NCI-H748 (cell line): ENCODE measurements around the gene PWWP2B.

Experiments used
- DNase-seq: peaks from one replicate; lab custom pipeline; 2025; ENCODE audit not compliant: unreplicated experiment; lab: John Stamatoyannopoulos, UW

PWWP2B gene

DNA sequence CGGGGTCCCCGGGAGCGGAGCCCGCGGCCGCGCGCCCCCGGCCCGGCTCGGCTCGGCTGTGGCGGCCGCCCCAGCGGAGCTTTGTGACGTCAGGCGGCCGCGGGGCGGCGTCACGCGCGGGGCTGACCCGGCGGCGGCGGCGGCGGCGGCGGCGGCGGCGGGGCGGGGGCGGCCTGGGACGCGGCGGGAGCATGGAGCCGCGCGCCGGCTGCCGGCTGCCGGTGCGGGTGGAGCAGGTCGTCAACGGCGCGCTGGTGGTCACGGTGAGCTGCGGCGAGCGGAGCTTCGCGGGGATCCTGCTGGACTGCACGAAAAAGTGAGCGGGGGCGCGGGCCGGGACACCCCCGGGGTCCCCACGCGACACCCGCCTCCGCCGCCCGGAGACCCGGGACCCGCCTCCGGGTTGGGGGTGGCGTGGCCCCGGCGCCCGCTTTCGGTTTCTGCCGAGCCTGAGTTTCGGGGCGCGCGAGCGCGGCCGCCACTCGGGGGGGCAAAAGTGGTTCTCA, at the start of gene PWWP2B:
PWWP2B (plus strand) TSS at position 165 of the 506 bp plus-strand sequence; CDS start at position 192, 27 bp downstream.
- DNase-seq = peak; percentile 32

DNA sequence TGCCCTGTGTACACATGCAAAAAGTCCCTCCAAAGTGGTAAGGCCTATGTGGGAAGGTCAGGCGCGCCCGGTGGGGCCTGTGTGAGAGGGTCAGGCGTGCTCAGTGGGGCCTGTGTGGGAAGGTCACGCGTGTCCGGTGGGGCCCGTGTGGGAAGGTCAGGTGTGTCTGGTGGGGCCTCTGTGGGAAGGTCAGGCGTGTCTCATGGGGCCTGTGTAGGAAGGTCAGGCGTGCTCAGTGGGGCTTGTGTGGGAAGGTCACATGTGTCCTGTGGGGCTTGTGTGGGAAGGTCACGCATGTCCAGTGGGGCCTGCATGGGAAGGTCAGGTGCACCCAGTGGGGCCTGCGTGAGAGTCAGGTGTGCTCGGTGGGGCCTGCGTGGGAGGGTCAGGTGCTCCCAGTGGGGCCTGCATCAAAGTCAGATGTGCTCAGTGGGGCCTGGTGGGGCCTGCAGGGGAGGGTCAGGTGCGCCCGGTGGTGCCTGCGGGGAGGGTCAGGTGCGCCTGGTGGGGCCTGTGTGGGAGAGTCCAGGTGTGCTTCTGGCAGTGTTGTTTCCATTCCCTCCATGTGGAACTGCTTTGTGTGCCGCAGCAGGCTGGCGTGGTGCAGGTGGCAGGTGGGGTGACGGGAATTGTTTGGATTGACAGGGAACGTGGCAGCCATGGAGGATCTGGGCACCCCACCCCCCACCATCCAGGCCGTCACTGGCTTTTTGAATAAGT, 49.6 kb upstream of the PWWP2B start:
- DNase-seq = no peak

DNA sequence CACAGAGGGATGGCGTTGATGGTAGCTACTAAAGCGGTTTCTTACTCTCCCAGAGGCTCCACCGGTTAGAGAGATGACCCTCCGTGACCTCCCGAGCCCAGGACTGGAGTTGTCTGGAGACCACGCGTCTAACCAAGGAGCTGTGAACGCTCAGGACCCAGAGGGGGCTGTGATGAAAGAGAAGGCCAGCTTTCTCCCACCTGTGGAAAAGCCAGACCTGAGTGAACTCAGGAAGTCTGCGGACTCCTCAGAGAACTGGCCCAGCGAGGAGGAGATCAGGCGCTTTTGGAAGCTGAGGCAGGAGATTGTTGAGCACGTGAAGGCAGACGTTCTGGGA, 49.1 kb upstream of the PWWP2B start:
- no peak for DNase-seq

DNA sequence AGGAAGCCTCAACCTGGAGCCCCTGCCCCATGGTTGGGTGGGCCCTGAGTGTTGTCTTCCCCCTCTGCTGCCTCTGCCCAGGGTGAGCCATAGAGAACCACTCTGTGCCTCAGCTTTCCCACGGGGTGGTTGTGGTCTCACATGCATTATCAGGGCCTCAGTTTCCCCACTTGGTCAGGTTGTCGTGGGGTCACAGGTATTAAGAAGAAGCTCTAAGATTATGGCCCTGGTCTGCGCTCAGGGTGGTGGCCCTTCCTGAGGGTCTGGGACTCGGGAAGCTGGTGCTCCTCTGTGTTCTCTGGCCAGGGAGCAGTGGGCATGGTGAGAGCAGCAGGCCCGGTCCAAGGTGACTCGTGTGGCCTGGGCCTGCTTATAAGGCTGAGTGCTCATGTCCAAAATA, 47.2 kb upstream of the PWWP2B start:
- no peak for DNase-seq

DNA sequence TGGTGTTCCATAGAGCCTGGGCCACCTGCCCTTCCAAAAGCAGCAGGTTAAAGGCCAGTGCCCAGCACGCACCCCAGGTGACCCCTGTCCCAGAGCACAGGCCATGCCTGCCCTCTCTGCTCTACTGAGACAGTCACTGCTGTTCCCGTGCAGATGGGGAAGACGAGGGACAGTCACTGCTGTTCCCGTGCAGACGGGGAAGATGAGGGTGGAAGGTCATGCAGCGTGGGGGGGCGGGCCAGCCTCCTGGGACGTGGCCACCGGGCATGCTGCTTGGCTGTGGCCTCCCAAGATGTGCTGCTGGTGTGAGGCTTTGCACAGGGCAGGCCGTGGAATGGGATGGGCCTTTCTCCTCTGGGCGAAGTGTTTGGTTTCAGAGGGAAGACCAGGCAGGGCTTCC, 46.6 kb upstream of the PWWP2B start:
- no peak for DNase-seq

DNA sequence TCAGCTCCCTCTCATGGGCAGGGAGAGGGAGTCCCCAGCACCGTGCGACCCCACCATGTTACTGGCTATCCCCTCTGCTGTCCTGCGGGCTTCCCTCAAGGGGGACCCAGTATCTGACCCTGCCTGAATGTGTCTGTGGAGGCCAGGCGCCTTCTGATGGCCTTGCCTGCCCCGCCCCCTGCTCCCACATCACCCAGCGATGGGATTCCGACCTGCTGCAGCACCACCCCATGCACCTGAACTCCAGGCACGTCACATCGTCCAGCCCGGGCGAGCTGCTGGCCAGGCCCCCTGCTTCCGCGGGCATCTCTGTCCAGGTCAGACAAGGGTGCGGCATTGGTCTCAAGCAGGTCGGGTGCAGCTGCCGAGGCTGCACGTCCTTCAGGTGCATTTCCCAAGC, 46.1 kb upstream of the PWWP2B start:
- no peak for DNase-seq

DNA sequence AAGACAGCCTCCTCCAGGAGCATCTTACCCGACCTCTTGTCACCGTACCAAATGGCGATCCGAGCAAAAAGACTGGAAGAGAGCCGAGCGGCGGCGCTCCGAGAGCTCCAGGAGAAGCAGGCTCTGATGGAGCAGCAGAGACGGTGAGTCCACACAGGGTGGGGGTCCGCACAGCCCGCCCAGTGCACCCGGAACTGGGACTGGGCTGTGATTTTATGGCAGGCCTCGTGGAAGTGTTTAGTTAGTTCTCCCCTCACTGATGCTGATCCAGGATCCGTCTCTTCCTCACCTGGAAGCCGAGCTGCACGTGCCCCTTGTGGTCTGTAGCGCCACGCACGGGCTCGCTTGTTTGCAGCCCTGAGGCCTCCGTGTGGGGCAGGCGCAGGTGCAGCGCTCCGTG, 45.4 kb upstream of the PWWP2B start:
- DNase-seq = no peak

DNA sequence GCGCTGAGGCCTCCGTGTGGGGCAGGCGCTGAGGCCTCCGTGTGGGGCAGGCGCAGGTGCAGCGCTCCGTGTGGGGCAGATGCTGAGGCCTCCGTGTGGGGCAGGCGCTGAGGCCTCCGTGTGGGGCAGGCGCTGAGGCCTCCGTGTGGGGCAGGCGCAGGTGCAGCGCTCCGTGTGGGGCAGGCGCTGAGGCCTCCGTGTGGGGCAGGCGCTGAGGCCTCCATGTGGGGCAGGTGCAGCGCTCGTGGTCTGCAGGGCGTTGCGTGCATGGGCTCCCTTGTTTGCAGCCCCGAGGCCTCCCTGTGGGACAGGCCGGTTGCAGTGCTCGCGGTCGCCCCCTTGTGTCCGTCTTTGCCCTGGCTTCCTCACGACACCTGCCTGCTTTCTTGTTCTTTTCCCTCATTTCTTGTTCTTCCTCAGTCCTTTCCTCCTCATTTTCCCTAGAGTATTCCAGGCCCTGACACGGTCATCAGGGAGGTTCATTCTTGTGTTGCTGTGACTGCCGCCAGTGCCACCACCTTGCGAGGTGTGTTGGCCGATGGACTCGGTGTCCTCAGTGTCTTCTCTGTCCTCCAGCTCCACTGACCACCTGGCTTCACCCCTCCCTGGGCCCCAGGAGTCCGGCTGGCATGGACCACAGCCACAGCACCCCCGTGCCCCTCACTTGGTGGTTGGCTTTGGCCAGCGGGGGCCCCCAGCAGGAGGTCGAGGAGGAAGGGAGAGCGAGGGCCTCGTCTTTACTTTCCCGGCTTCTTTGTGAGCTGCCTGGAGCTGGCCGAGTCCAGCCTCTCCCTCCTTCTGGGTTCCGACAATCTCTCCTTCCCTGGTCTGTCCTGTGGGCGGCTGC, 44.3 kb upstream of the PWWP2B start:
- DNase-seq = peak; percentile 28

DNA sequence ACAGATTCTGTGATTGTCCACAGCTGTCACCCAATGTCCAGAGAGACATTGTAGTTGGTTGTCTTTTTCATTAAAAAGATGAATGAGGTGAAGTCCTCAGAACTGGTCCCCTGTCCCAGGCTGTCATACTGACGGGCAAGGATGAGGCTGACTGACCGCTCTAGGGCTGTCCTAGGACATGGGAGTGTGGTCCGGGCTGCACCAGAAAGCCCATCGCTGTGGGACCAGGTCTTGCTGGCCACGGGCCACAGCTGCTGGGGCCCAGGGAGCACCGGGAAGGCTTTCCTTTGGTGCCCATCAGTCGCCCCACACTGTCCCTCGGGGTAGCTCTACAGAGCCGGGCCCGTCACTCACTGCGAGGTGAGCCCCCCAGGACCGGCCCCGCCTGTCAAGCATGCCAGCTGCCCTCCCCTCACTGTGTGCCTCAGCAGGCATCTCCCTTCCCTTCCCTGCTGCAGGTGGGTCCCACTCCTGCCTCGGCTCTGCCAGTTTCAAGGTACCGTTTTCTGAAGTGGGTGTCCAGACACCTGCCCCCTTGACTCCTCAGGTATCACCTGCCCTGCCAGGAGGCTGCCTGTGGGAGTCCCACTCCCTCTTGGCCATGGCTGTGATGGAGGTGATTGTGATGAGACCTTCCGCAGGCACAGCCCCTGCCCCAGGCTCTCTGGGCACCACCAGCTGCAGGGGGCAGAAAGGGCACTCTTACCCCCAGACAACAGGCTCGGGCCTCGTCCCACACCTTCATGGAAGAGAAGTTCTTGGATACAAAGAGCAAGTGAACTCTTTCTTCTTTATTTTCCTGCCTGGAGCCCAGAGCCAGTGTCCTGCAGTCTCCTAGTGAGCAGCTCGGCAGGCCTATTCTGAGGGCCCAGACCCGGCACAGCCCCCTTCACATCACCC, 43.3 kb upstream of the PWWP2B start:
- DNase-seq = no peak

DNA sequence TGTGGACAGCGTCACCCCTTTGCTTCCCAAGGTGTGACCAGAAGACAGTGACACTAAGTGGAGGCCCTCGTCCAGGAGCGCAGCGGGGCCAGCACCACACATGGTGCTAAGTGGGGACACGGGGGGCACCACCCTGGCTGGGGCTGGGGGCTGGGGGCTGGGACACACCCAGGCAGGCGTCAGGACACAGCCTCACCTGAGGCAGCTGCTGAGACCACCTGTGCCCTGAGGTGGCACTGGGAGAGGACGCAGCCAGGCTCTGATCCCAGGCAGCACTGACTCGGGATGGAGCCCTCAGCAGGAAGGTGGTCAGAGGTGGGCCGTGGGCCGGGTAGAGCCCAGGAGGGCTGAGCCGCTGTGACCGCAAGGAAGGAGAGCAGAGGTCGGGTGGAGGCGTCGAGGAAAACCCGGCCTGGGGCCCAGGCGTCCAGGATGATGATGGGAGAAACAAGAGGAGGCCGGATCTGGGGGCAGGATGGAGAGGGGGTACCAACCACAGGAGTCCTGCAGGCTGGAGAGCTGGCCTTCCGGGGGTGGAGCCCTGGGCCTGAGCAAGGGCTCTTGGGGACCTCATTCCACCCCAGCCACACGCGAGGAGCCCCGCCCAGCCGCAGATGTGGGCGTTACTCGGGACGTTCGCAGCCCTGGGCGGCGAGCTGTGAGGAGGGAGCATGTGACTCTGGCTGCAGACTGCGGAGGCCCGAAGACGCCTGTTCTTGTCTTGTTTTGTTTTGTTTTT, 42.5 kb upstream of the PWWP2B start:
- DNase-seq = no peak

DNA sequence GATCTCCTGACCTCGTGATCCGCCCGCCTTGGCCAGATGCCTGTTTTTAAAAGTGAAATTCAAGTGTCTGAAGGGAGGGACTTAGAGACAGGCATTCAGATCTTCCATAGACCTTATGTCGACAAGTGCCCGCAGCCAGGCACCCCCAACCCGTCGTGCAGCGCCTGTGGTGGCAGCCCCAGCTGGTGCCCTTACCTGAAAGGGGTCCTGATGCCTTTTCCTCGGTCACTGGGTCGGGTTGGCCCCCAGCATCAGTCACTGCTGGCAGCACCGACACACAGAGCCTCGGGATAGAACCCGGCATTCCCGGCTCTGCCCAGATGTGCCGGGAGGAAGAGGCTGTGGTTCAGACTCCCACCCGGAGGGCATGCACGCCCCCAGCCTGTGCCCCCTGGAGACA, 41.7 kb upstream of the PWWP2B start:
- no peak for DNase-seq

DNA sequence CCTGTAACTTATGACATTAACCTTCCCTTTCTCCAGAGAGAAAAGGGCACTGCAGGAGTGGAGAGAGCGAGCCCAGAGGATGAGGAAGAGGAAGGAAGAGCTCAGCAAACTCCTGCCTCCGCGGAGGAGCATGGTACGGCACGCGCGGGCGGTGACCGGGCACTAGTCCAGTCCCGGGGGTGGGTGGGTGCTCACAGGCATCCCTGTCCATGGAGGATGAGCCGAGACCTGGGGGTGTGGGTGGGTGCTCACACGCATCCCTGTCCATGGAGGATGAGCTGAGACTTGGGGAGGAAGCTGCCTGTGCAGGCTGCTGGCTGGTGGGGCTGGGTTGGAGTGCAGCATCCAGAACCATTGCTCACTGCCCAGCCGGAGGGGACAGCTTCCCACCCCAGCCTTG, 41.2 kb upstream of the PWWP2B start:
- DNase-seq = no peak

DNA sequence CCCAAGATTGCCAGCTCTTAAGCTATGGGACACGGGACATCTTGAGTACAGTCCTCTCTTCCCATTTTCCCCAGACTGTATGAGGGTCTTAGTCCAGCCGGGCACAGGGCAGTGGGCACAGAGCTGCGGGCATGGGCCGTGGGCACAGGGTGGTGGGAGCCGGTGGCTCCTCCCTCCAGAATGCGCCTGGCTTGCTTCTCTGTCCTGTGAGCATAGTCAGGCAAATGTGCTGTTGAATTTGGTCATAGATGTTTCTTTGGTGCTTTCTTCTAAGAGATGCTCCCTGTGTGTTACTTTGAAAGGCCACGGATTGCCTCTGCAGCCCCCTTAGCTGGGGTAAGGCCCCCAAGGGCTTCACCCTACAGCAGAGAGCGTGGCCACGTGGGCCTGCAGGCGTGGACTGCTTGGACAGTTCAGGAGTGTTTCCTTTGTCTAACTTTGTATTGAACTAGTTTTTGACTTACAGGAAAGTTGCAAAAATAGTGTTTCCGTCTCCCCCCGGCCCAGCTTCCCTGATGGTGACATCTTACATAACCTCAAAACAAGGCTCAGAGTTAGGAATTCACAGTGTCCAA, 40.3 kb upstream of the PWWP2B start:
- no peak for DNase-seq

DNA sequence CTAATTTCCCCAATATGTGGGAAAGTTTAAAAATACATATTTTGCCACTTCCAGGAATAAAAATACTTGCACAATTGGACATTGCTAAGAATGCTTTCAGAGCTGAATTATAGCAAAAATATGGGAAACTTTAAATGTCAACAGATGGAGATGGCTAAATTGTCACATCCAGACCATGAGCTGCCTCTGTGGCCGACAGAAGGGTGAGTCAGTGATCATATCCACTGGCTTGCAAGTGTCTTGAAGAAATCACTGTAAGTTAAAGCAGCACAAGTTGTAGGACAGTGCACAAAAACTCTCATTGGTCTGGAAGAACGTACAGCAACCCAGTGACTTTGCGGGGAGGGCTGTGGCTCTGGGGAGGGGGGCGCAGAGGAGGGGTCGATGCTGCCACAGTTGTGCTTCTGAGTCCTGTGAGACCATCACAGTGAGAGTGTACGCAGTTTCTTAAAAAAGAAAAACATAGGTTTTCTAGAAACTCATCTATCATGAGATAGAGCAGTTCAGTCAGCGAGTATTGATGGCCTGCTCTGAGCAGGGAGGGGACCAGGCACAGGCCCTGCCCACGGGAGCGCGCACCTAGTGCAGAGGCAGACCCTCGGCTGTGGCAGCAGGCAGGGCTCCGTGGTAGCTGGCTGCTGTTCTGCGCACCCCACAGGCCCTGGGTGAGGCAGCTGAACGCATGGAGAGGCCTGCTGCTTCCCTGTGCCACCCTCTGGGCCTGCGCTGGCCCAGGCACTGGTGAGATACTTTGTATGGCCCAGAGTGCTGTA, 39.5 kb upstream of the PWWP2B start:
- no peak for DNase-seq

DNA sequence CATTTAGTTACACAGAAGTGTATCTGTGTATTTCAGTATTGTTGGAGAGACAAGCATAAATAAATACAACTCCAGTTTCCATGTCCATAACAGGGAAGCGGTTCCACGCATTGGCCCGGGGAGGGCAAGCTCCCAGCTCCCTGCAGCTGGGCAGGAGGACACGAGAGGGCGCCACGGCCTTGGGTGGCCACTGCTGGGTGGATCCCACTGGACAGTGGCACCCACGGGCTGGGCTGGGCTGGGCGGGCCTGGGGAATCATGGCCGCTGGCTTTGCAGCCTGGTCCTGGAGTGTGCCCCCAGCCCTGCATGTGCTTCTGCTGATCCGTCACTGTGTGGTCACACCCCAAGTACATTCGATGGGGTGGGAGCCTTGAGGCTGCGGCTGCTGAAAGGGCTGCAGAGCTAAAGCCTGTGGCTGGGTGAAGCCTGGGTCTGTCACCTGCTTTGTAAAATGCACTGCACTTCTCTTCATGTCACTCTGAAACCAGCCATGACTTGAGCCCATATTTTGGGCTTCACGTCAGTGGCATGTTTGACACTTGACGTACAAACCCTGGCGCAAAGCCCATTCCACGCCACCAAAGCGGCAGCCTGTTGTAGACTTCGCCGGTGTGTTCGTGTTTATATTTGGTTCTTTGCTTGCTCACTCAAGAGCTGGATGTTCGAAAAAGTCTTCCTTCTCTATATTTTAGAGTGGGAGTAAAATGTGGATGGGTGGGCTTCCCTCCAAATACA, 37.5 kb upstream of the PWWP2B start:
- DNase-seq = no peak

DNA sequence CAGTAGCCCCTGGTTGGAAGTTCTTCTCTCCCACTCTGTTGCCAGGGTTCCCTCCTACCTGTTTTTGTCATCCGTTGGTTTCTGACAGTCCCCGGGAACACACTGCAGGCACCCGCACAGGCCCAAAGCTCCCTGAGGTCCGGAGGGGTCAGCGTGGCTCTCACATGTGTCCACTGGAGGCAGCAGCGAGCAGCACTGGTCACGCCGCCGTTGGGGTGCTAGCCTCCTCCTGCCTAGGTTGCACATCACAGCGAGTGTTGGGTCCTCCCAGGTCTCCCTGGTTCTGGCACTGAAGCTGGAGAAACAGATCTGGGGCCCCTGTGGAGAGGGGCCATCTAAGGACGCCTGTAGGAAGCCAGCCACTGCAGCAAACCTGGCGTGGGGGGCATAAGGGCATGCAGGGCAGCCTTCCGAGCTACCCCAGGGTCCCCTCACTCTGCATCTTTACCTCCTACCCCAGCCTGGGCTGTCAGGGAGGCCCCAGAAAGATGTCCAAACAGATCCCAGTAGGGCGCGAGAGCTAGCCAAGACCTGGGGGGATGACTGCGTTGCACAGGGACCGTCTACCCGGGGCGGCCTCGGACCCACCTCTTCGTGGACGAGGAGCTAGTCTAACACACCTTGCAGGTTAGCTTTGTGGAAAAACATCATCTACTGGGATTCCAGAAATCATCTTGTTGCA, 36.1 kb upstream of the PWWP2B start:
- no peak for DNase-seq

DNA sequence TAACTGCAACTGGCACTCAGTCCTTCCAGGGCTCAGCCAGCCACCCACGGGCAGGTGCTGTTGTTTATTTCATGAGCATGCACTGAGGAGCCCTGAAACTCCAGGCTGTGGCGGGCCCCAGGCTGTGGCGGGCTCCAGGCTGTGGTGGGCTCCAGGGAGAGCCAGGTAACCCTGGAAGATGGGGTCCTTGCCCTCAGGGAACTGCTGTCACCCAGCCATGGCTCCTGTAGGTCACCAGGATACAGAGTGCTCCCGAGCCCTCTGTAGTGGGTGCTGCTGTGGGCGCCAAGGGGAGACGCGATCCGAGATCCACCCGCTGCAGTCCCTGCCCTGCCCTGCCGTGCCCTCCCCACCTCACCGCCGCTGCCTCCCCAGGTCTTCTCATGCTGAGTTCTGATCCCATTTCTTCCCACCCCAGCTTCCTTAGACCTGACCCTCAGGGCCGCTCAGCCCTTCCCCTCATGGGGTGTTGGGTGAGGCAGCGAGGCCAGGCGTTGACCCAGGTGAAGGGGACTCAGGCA, 35.4 kb upstream of the PWWP2B start:
- DNase-seq = no peak

DNA sequence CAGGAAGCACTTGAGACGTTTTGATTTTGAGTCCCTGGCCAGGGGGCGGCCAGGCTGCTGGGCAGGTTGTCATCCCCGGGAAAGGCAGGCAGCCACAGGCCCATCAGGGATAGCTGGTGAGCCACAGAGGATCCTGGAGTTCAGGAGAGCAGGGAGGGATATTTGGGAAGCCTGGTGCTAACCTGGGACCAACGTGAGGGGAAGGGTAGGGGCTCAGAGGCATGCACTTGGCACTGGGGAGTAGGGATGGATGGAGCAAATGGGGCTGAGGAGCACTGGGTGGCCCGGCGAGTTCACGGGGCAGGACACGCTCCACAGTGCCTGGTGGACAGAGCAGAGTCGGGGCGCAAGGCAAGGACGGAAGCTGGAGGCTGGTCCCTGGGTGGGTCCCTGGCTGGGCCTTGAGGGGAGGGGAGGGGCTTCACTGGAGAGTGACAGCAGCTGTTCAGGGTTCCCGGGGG, 34.8 kb upstream of the PWWP2B start:
- no peak for DNase-seq
